Mesothelial cell of epicardium (in vitro differentiated cells): ENCODE measurements around the gene CD44. TPM values are rescaled to one million over a fixed set of nuclear protein-coding genes. Genes with fewer than 3 reads are reported as not detected.
"Not testable (repeated sequence)": the region's sequence is repeated elsewhere in the genome, so short reads cannot be mapped to it uniquely, and the experiment has no call there.

Source experiments
- DNase-seq, 2 experiments: peaks; one replicate each; pipeline ENCODE4 v3.0.0; 2021; ENCODE audit warnings: low spot score in 2 of 2; ENCODE audit not compliant: unreplicated experiment in 2 of 2
- H3K27ac Mint-ChIP-seq: 2 replicates; pipeline ENCODE4 v1.8.0; 2021; ENCODE audit warnings: mixed read lengths
- H3K27me3 Mint-ChIP-seq: 2 replicates; pipeline ENCODE4 v1.8.0; 2021; ENCODE audit warnings: low read depth, mixed read lengths
- H3K36me3 Mint-ChIP-seq: 2 replicates; pipeline ENCODE4 v1.8.0; 2021; ENCODE audit warnings: mixed read lengths
- H3K4me1 Mint-ChIP-seq: 2 replicates; pipeline ENCODE4 v1.8.0; 2021; ENCODE audit warnings: mixed read lengths
- H3K4me3 Mint-ChIP-seq: 2 replicates; pipeline ENCODE4 v1.8.0; 2021; ENCODE audit warnings: mild to moderate bottlenecking, moderate library complexity, mixed read lengths
- H3K9me3 Mint-ChIP-seq: 2 replicates; pipeline ENCODE4 v1.8.0; 2021; ENCODE audit warnings: mixed read lengths
- CTCF ChIP-seq: fragments of 200-600 bp; sonication (generic); IDR thresholded peaks from one replicate; pipeline ENCODE4 v1.5.0; 2021; ENCODE audit warnings: antibody characterized with exemption; ENCODE audit not compliant: unreplicated experiment
- total RNA-seq: library from RNA; stranded (reverse); gene quantifications from 3 replicates; pipeline ENCODE4 v1.2.1, GENCODE V29; 2021

Gene CD44
- total RNA-seq, result 1.7 to 2.9 TPM (median 1.9 TPM) in 3 replicates

- Mint-ChIP-seq H3K27me3 (peaks cover 88% of the 10 kb centered on the region), H3K4me1 (peaks cover 10% of the 10 kb centered on the region), H3K27ac (no peak within 1 kb of the TSS), H3K36me3 (no peaks in the 10 kb centered on the region), H3K4me3 (peak within 1 kb of the TSS; percentile 69), H3K9me3 (no peaks in the 10 kb centered on the region)
- DNase-seq, result peak in 1 of 2 experiments; percentile 48
- TF ChIP-seq CTCF, result no peak
These were observed at the start of gene CD44 for GRCh38 chr11:35138943-35139721. Gene CD44, plus strand, starts transcription at chr11:35139171. Its CDS starts 133 bp downstream, at chr11:35139304.

DNA sequence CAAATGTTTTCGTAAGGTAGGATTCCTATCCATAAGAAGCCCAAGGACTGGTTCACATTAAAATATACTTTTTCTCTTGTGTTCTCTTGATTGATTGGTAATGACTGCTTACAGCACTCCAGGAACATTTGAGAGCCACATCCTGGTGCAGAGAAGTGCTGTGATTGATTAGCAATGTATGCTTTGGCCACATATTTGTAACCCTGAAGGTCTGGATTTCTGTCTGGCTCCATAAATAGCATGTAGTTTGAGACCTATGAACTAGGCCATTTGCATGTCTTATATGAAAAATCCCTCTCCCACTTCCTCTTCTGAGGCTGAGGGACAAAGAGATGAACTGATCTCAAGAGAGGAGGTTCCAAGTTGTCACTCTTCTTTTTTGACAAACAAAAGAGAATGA is 49.3 kb upstream of the CD44 start:
- Mint-ChIP-seq H3K9me3 (peaks cover 3% of the 10 kb centered on the region), H3K4me1 (no peaks in the 10 kb centered on the region), H3K27me3 (peaks cover 18% of the 10 kb centered on the region), H3K36me3 (no peaks in the 10 kb centered on the region), H3K4me3 (no peak overlapping the region), H3K27ac (no peak overlapping the region)
- TF ChIP-seq CTCF, result no peak
- no peak for DNase-seq

DNA sequence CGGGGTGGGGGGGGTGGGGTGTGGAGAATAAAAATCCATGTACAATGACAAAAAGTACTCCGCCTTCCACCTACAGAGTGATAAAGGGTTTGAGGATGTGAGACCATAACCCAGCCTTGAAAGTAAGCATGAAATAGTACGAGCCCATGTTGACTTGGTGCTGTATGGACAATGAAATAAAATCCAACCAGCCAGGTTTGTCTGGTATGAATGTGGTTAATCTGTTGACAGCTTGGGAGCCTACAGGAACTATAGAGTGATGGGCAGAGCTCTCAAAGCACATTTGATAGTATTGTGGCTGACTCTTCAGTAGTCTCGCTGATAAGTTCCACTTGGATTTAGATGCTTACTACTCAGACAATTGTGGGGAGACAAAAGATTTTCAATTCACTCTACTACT is 48.8 kb upstream of the CD44 start:
- Mint-ChIP-seq H3K36me3 (no peaks in the 10 kb centered on the region), H3K4me1 (no peaks in the 10 kb centered on the region), H3K9me3 (peaks cover 3% of the 10 kb centered on the region), H3K27me3 (peaks cover 21% of the 10 kb centered on the region), H3K27ac (no peak overlapping the region), H3K4me3 (no peak overlapping the region)
- no peak for DNase-seq
- TF ChIP-seq CTCF, result no peak

- not testable (repeated sequence) for H3K4me1 Mint-ChIP-seq, H3K4me3 Mint-ChIP-seq, DNase-seq, H3K27ac Mint-ChIP-seq, H3K9me3 Mint-ChIP-seq, H3K36me3 Mint-ChIP-seq
- H3K27me3 Mint-ChIP-seq, result peaks cover 21% of the 10 kb centered on the region
These were observed 48.0 kb upstream of the CD44 start for GRCh38 chr11:35090991-35091390.

DNA sequence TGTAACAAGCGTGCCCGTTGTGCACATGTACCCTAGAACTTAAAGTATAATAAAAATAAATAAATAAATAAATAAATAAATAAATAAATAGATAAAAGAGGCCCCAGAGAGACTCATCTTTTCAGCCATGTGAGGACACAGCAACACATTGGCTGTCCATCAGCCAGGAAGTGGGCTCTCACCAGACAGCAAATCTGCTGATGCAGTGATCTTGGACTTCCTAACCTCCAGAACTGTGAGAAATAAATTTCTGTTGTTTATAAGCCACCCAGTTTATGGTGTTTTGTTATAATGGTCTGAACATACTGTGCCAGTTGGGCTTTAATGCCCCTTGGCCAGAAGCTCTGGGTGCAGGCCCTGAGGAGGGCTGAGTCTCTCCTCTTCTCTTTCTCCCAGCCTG is 42.2 kb upstream of the CD44 start:
- Mint-ChIP-seq H3K36me3 (no peaks in the 10 kb centered on the region), H3K4me3 (no peak overlapping the region), H3K9me3 (peaks cover 8% of the 10 kb centered on the region), H3K27me3 (peaks cover 18% of the 10 kb centered on the region), H3K27ac (no peak overlapping the region), H3K4me1 (no peaks in the 10 kb centered on the region)
- DNase-seq, result no peak
- TF ChIP-seq CTCF, result no peak

GRCh38 chr11:35097814-35098455 is 41.0 kb upstream of the CD44 start:
- Mint-ChIP-seq H3K9me3 (peaks cover 5% of the 10 kb centered on the region), H3K27ac (no peak overlapping the region), H3K36me3 (no peaks in the 10 kb centered on the region), H3K4me1 (no peaks in the 10 kb centered on the region), H3K4me3 (no peak overlapping the region), H3K27me3 (peaks cover 10% of the 10 kb centered on the region)
- TF ChIP-seq CTCF, result no peak
- no peak for DNase-seq
